Calu3 (cell line): ENCODE results near the gene MYO18B. TPM values are rescaled to one million over a fixed set of nuclear protein-coding genes. Genes with fewer than 3 reads are reported as not detected.

Experiments
- BruUV-seq: library from RNA; stranded (reverse); fragments of 400-500 nt; replicated peaks from 2 replicates; lab custom pipeline; 2021; lab: Mats Ljungman, UMichigan
- CTCF ChIA-PET: fragments of 300-600 bp; sonication (Branson Sonifier 250); formaldehyde crosslinking; loops from one replicate; lab custom pipeline; 2022; ENCODE audit warnings: antibody characterized with exemption; lab: Charles Lee
- DNase-seq: peaks from one replicate; pipeline ENCODE4 v3.0.0; 2022
- H3K27ac Mint-ChIP-seq: one replicate; pipeline ENCODE4 v1.8.0; 2022; ENCODE audit warnings: mixed read lengths; ENCODE audit not compliant: unreplicated experiment
- H3K27me3 Mint-ChIP-seq: one replicate; pipeline ENCODE4 v1.8.0; 2022; ENCODE audit warnings: mixed read lengths; ENCODE audit not compliant: unreplicated experiment
- H3K36me3 Mint-ChIP-seq: one replicate; pipeline ENCODE4 v1.8.0; 2022; ENCODE audit warnings: mild to moderate bottlenecking, moderate library complexity, mixed read lengths; ENCODE audit not compliant: insufficient read depth, unreplicated experiment
- H3K4me1 Mint-ChIP-seq: one replicate; pipeline ENCODE4 v1.8.0; 2022; ENCODE audit warnings: mild to moderate bottlenecking, low read depth, mixed read lengths; ENCODE audit not compliant: unreplicated experiment
- H3K4me3 Mint-ChIP-seq: one replicate; pipeline ENCODE4 v1.8.0; 2022; ENCODE audit warnings: mild to moderate bottlenecking, low read depth, moderate library complexity, mixed read lengths; ENCODE audit not compliant: unreplicated experiment
- H3K9me3 Mint-ChIP-seq: one replicate; pipeline ENCODE4 v1.8.0; 2022; ENCODE audit warnings: low read depth, mixed read lengths; ENCODE audit not compliant: unreplicated experiment
- CTCF ChIP-seq: fragments of 200-600 bp; IDR thresholded peaks from one replicate; pipeline ENCODE4 v1.8.0; 2022; ENCODE audit warnings: antibody characterized with exemption; ENCODE audit not compliant: unreplicated experiment
- intact Hi-C: fragments of 100-400 bp; cut with micrococcal nuclease; formaldehyde crosslinking; loops from one replicate; pipeline ENCODE4 v1.10.0; 2022; ENCODE audit not compliant: unreplicated experiment
- total RNA-seq: library from RNA; stranded (reverse); gene quantifications from 2 replicates; pipeline ENCODE4 v1.2.3, GENCODE V29; 2022

The MYO18B gene
- total RNA-seq, 1 experiment from 2014 or later: 0.59 TPM

- CTCF ChIA-PET: no interaction called here
- peaks cover 92% of the 10 kb centered on the region for H3K27me3 Mint-ChIP-seq
- no peak for DNase-seq
- no peak for TF ChIP-seq CTCF
- no peaks in the 10 kb centered on the region for H3K9me3 Mint-ChIP-seq
- no peaks in the 10 kb centered on the region for H3K4me1 Mint-ChIP-seq
- no TSS peak for BruUV-seq
- no peak overlapping the region for H3K27ac Mint-ChIP-seq
- intact Hi-C loops: no loop called here
- H3K4me3 Mint-ChIP-seq: no peak overlapping the region
- H3K36me3 Mint-ChIP-seq: no peaks in the 10 kb centered on the region
Observed at GRCh38 chr22:25837288-25837900, 95.4 kb downstream of the MYO18B start.

GRCh38 chr22:25838960-25839741, 97.2 kb downstream of the MYO18B start:
- Mint-ChIP-seq H3K9me3 (no peaks in the 10 kb centered on the region), H3K4me3 (no peak overlapping the region), H3K27me3 (peaks cover 91% of the 10 kb centered on the region), H3K4me1 (no peaks in the 10 kb centered on the region), H3K36me3 (no peaks in the 10 kb centered on the region), H3K27ac (no peak overlapping the region)
- intact Hi-C loops: no loop called here
- BruUV-seq: no TSS peak
- CTCF ChIA-PET: interaction anchor here (0.6 kb wide), 1 partner anchor 639 kb away, joined by 4 read pairs; no protein-coding TSS in a partner anchor
- no peak for DNase-seq
- no peak for TF ChIP-seq CTCF

- no peaks in the 10 kb centered on the region for H3K4me1 Mint-ChIP-seq
- H3K9me3 Mint-ChIP-seq: no peaks in the 10 kb centered on the region
- no peak overlapping the region for H3K4me3 Mint-ChIP-seq
- no peaks in the 10 kb centered on the region for H3K36me3 Mint-ChIP-seq
- DNase-seq: no peak
- H3K27ac Mint-ChIP-seq: no peak overlapping the region
- intact Hi-C loops: no loop called here
- no peak for TF ChIP-seq CTCF
- CTCF ChIA-PET: interaction anchor here (0.6 kb wide), 1 partner anchor 639 kb away, joined by 4 read pairs; no protein-coding TSS in a partner anchor
- peaks cover 86% of the 10 kb centered on the region for H3K27me3 Mint-ChIP-seq
- no TSS peak for BruUV-seq
Observed at GRCh38 chr22:25839755-25840154, 97.8 kb downstream of the MYO18B start.

- CTCF ChIA-PET: interaction anchor here (0.6 kb wide), 1 partner anchor 638 kb away, joined by 4 read pairs; no protein-coding TSS in a partner anchor
- H3K4me3 Mint-ChIP-seq: no peak overlapping the region
- TF ChIP-seq CTCF: no peak
- H3K9me3 Mint-ChIP-seq: no peaks in the 10 kb centered on the region
- intact Hi-C loops: no loop called here
- H3K4me1 Mint-ChIP-seq: no peaks in the 10 kb centered on the region
- no TSS peak for BruUV-seq
- peaks cover 84% of the 10 kb centered on the region for H3K27me3 Mint-ChIP-seq
- DNase-seq: no peak
- no peaks in the 10 kb centered on the region for H3K36me3 Mint-ChIP-seq
- no peak overlapping the region for H3K27ac Mint-ChIP-seq
Observed at GRCh38 chr22:25840167-25840566, 98.2 kb downstream of the MYO18B start.
